Measurements from ENCODE around the gene PLCE1. TPM values are rescaled to one million over a fixed set of nuclear protein-coding genes. Genes with fewer than 3 reads are reported as not detected.

The PLCE1 gene
- total RNA-seq, 2 donors from 2014 or later: 3.9 to 5.3 TPM

DNA sequence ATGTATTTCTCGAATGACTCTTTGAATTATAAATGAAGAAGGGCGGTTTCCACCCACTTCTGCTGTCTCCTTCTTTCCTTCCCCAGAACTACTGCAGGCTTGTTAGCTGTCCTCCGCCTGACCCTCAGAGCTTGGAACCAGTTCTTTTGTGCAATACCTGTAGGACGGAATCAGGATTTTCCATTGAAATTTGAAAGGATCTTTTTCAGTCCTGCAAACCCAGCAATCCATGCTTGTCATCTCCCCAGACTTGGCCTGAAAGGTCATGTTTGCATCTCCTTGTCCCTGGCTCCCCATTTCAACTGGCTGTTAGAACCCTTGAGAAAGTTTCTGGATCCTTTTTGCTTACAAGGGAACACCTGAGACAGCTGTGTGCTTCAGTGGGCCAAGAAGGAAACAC, 47.5 kb downstream of the PLCE1 start:
- H3K9me3 ChIP-seq: no peaks in the 10 kb centered on the region
- 91 to 98% methylated on average over 4 of the region's 4 CpGs for WGBS, 2 donors
- TF ChIP-seq CTCF (IDR thresholded peaks at IDR 0.05) (no peak), POLR2A (IDR thresholded peaks at IDR 0.05) (no peak)
- no peak overlapping the region for H3K4me3 ChIP-seq
- DNase-seq: no peak
- no peak overlapping the region for H3K27ac ChIP-seq
- intact Hi-C loops (cut with DNase I): no loop called here
- no peak for ATAC-seq
- peaks cover 5% of the 10 kb centered on the region for H3K4me1 ChIP-seq
- no peaks in the 10 kb centered on the region for H3K36me3 ChIP-seq (replicated peaks in 1 of 2; ENCODE audit: insufficient read depth in 1 of 2, low read depth in 2 of 2)
- H3K27me3 ChIP-seq: no peaks in the 10 kb centered on the region

DNA sequence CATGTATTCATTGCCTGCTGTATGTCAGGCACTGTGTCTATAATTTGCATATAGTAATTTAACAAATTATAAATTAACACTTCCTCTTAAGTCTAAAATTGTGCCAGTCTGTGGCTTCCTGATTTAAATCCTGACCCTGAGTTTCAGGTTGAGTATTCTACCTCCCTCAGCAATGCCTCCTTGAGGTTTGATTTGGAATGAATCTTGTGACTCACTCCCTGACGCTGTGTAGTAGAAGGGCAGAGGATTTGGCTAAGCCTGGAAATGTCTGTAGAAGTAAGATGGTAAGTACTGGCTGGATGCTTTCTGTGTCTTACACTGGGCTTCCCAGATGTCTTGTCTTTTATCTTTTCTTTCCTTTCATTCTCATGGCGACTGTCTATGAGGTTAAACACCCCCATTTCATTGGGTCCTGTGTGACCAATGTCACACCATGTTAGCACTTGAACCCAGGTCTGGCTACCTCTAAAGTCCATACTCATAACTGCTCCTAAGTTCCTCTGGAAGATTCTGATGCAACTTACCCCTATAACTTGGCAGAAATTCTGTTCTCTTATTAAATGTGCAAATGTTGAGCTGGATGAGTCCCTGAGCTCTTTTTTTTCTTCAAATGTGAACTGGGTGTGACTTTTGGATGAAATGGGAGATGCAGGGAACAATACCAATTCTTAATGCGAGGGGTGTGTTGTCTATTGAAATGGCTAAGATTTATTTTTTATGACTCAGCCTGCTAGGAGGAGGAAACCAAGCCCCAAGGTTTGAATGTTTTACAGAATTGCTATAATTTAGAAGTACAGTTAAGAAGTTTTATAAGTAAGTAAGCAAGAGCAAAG, 48.5 kb downstream of the PLCE1 start:
- Histone ChIP-seq H3K4me1 (no peaks in the 10 kb centered on the region), H3K4me3 (no peak overlapping the region), H3K36me3 (replicated peaks in 1 of 2; ENCODE audit: insufficient read depth in 1 of 2, low read depth in 2 of 2) (no peaks in the 10 kb centered on the region), H3K27ac (no peak overlapping the region), H3K9me3 (no peaks in the 10 kb centered on the region), H3K27me3 (no peaks in the 10 kb centered on the region)
- intact Hi-C loops (cut with DNase I): no loop called here
- TF ChIP-seq CTCF (IDR thresholded peaks at IDR 0.05) (no peak), POLR2A (IDR thresholded peaks at IDR 0.05) (no peak)
- WGBS, 2 donors: 76% methylated on average over 3 of the region's 3 CpGs
- ATAC-seq (no peak), DNase-seq (no peak)

DNA sequence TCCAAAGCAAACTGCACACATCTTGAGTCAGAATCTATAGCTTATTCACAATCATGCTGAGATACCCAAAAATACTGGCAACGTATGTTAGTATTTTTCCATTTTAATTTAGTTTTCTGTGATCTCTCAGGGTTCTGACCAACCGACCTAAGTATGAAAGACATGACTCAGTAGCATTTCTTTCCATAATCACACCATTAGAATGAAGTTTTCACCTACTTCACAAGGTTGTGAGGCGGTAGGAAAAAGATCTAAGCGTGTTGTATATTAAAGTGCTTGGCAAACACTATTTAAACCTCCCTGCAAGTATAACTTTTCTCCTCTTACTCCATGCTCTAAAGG, 49.1 kb downstream of the PLCE1 start:
- Histone ChIP-seq H3K36me3 (replicated peaks in 1 of 2; ENCODE audit: insufficient read depth in 1 of 2, low read depth in 2 of 2) (no peaks in the 10 kb centered on the region), H3K4me3 (no peak overlapping the region), H3K27me3 (no peaks in the 10 kb centered on the region), H3K4me1 (no peaks in the 10 kb centered on the region), H3K9me3 (no peaks in the 10 kb centered on the region), H3K27ac (no peak overlapping the region)
- 88 to 91% methylated on average over 4 of the region's 4 CpGs for WGBS, 2 donors
- no peak for ATAC-seq
- intact Hi-C loops (cut with DNase I): no loop called here
- TF ChIP-seq CTCF (IDR thresholded peaks at IDR 0.05) (no peak), POLR2A (IDR thresholded peaks at IDR 0.05) (no peak)
- DNase-seq: no peak

Other genes starting within 250 kb of the PLCE1 start
- gene LGI1, start 236.0 kb upstream of the PLCE1 start, total RNA-seq: not detected
- 10 to 100 TPM in 1 of 2 donors, 1 to 10 TPM in 1; 7.0 to 24.1 TPM for gene SLC35G1, start 100.0 kb upstream of the PLCE1 start, total RNA-seq